IPS DF 19.7 (cell line): ENCODE data around the gene FNDC3B.
"Not testable (repeated sequence)": the region's sequence is repeated elsewhere in the genome, so short reads cannot be mapped to it uniquely, and the experiment has no call there.

ENCODE experiments used
- DNase-seq: peaks from one replicate; pipeline ENCODE4 v3.0.0-alpha.2; 2013; ENCODE audit warnings: low read depth, low spot score

Gene FNDC3B

GRCh38 chr3:172364374-172365027, 325.1 kb downstream of the FNDC3B start:
- no peak for DNase-seq

DNA sequence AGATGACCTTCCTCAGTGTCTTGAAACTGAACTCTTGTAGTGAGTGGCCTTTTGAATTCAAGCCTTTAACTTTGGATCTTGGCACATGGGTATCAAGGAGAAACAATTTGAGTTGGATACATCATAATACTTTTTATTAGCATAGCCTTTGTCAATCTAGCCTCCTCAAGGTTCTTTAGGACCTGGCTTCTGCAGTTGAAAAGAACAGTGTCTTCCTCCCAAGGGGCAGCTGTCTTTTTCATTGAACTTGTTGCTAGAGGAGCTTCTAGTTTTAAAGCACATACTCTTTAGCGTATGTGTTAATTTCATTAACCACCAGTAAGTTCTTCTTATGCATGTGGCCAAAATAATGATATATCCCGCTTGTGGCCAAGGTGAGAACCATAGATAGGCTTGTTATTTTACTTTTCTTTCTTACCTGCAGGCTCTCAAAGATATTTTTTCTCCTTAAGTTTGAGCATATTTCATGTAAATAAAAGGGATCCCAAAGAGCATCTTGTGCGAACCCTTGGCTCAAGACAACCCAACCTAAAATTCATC, 325.7 kb downstream of the FNDC3B start:
- no peak for DNase-seq

- no peak for DNase-seq
These were observed 328.1 kb downstream of the FNDC3B start for GRCh38 chr3:172367205-172368105.

GRCh38 chr3:172368556-172368955, 329.2 kb downstream of the FNDC3B start:
- not testable (repeated sequence) for DNase-seq

- DNase-seq: no peak
These were observed 330.3 kb downstream of the FNDC3B start for GRCh38 chr3:172369590-172370259.

DNA sequence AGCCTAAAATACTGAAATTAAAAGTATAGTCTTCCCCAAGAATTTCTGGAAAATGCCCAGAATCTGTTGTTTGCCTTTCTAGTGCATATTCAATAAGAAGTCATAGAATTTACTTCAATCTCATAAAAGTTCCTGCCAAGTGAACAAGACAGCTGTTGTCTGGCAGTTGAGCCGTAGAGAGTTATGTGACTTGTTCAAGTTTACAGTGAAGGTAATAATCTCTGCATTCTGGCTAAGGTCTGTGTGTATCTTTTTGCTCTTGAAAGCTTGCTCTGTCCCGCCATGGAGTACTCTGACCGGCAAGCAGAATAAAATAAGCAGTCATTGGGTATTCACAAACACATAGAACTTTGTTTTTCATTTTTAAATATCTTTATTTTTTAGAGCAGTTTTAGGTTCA, 331.0 kb downstream of the FNDC3B start:
- DNase-seq: no peak

GRCh38 chr3:172371544-172371943, 332.2 kb downstream of the FNDC3B start:
- DNase-seq: no peak

DNA sequence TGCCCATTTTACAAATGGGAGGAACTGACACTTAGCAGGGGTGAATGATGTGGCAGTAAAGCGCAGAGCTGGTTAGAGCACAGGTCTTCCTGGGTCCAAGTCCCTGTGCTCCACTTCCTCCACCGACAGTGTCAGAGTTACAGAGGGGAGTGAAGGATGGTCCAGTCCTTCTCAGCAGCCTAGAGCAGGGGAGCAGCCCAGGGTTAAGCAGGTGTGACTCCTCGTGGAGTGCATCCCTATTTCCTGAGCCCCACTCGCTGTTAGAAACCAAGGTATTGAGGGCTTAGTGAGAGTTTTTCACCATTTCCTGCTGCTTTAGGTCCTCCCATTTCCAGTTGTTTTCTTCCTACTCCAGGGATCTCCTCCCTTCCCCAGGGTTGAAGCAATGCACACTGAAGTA, 333.5 kb downstream of the FNDC3B start:
- no peak for DNase-seq

DNA sequence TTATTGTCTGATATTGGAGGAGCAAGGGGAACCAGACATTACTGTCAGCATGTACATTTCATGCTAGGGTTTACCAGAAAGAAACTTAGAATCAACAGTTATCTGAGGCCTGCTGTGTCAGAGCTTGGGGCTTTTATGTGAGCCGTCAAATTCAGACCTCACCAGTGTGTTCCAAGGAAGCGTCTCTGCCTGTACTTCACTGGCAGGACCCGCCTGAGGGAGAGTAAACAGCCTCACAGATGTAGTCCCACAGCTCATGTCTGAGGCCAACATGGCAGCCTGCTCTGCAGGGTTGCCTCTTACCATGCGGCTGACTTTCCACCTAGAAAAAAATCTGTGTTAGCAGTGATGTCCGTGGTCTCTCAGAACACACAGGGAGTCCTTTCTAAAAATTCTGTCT, 334.5 kb downstream of the FNDC3B start:
- no peak for DNase-seq

DNA sequence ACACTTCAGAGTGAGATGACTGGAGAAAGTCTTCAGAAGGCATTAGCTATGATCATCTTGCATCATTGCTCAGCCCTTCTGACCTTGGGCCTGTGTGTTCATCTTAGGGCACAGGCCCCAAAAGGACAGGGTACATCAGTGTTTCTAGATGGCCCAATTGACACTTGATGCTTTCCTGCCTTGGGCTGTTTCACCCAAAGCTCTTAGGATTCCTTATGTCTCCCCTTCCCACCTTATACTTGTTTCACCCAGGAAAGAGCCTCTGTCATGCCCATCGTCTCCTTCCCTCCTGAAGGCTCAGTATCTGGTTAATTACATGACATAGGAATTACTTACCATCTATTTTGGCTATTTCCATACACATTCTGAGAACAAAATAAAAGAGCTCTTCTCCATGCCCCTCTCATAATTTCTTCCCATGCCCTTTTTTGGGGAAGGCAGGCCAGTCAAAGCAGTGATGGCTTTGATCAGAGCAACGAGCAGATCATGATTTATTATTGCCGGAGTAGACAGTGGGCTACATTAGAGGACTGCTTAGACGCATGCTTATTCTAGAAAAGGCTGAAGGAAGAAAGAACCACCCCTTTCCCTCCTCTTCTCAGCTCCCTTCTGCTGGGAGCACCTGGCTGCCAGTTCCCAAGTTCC, 335.9 kb downstream of the FNDC3B start:
- DNase-seq: no peak

- DNase-seq: no peak
These were observed 337.0 kb downstream of the FNDC3B start for GRCh38 chr3:172376402-172376801.

DNA sequence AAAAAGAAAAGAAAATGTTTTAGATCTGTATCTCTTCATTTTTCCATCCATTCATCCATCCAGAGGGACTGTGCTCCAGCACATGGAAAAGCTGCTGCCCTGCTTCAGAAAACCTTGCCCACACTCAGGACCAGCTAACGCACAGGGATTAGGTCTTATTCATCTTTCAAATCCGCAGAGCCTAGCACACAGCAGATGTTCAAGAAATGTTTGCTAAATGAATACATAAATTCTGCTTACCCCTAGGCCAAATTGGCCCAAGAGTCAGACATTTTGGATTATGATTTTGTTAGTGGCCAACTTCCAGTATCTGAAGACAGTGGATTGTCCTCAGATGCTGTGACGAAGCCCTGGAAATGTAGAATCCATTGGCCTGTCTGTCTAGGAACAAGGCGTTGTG, 337.5 kb downstream of the FNDC3B start:
- no peak for DNase-seq

DNA sequence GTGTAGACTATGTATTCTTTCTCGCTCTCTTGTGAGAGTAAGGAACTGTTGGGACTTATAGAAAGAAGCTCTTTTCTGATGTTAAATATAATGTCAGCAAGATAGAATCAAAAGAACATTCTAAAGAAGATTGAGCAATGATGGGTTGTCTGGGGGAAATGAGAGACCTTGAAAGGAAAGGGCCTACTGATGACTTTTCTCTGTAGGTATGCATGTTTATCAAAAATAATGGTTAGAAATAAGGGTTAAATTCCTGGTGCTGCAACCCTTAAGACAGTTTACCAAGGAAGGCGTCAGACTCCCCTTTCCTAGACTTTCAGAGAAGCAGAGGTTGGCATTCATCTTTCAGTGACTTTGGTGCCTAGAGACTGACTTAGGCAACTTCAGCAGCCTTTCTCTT, 339.1 kb downstream of the FNDC3B start:
- no peak for DNase-seq

GRCh38 chr3:172379372-172379771, 340.0 kb downstream of the FNDC3B start:
- no peak for DNase-seq

GRCh38 chr3:172380632-172381031, 341.3 kb downstream of the FNDC3B start:
- DNase-seq: no peak

DNA sequence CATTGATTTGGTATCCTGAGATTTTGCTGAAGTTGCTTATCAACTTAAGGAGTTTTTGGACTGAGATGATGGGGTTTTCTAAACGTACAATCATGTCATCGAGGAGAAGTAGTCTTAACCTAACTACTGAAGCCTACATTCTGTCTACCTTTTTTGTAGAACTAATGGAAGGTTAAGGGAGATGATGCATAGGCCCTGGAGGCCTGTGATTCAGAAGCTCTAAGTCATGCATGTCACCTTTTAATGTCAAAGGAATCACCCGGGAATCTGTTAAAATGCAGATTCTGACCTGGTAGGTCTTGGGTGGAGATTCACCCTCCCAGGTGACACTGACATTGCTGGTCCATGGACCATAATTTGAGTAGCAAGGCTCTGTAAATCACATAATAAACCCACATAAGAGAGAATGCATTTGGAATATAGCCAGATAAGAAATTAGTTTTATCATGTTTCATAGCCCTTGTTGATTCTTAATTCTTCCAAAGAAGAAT, 344.0 kb downstream of the FNDC3B start:
- no peak for DNase-seq

DNA sequence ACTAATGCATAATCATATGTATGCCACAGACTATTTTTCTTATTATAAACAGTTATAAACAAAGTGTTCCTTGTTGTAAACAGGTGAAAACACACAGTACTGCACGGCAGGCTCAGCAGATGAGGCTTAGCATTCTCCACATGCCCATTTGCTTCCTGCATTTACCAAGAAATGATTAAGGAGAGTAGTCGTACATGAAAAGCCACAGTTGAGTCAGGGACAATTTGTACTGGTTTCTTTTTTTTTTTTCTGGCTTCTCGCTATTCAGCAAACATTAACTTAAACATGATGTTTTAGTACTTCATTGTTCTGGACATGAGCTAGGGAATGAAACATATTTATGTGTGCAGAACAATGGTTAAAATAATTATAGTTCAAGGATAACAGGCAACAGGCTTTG, 345.5 kb downstream of the FNDC3B start:
- no peak for DNase-seq

GRCh38 chr3:172387728-172388127, 348.4 kb downstream of the FNDC3B start:
- no peak for DNase-seq

GRCh38 chr3:172388412-172389078, 349.2 kb downstream of the FNDC3B start:
- DNase-seq: no peak

GRCh38 chr3:172390792-172391191, 351.4 kb downstream of the FNDC3B start:
- DNase-seq: no peak
